Colonic mucosa (tissue), 4 donors: Measurements from ENCODE around the gene GPRASP1. TPM values are rescaled to one million over a fixed set of nuclear protein-coding genes. Genes with fewer than 3 reads are reported as not detected.
A peak's percentile ranks its signal among the peaks of the same experiment; 100 is the strongest.
"Not testable (repeated sequence)": the region's sequence is repeated elsewhere in the genome, so short reads cannot be mapped to it uniquely, and the experiment has no call there.

Experiments
- DNase-seq: peaks from one replicate; pipeline ENCODE4 v3.0.0-alpha.2; 2020
- H3K27ac ChIP-seq: fragments of 200-600 bp; one replicate; pipeline ENCODE4 v1.8.0; 2021
- H3K27me3 ChIP-seq: fragments of 200-600 bp; one replicate; pipeline ENCODE4 v1.8.0; 2021
- H3K36me3 ChIP-seq: fragments of 200-600 bp; one replicate; pipeline ENCODE4 v1.8.0; 2021
- H3K4me1 ChIP-seq: fragments of 200-600 bp; one replicate; pipeline ENCODE4 v1.8.0; 2021; ENCODE audit warnings: mild to moderate bottlenecking
- H3K4me3 ChIP-seq: fragments of 200-600 bp; one replicate; pipeline ENCODE4 v1.8.0; 2021
- H3K9ac ChIP-seq, 2 donors: one replicate each; pipeline ENCODE4 v1.7.0; 2013; ENCODE audit warnings: control low read depth in 2 of 2, low read depth in 2 of 2, low read length in 2 of 2
- H3K9me3 ChIP-seq: fragments of 200-600 bp; one replicate; pipeline ENCODE4 v1.8.0; 2021
- CTCF ChIP-seq: fragments of 200-600 bp; IDR thresholded peaks from one replicate; pipeline ENCODE4 v1.8.0; 2022; ENCODE audit warnings: antibody characterized with exemption, mild to moderate bottlenecking
- intact Hi-C: fragments of 100-400 bp; cut with DNase I; formaldehyde crosslinking; loops from one replicate; pipeline ENCODE4 v1.14.1; 2022
- total RNA-seq, 2 donors: library from RNA; stranded (reverse); fragmentation: NEBNext Ultra II Directional in 1 of 2; extraction: Animal tissue kit (Norgen Biotek cat#: 25700) in 1 of 2; gene quantifications; one replicate each; pipeline ENCODE4 v1.2.1, GENCODE V29; 2021
- donor health status: healthy.
- donor health status: DM: no; HTN: no; CAD: no.
- donor health status: DM: no; HTN: no; CAD: no.

Gene GPRASP1
- total RNA-seq, 2 donors from 2014 or later, result 2.5 to 3.7 TPM

- no peak for TF ChIP-seq CTCF
- H3K9ac ChIP-seq, result no peak overlapping the region
- H3K27ac ChIP-seq, result no peak overlapping the region
- no peaks in the 10 kb centered on the region for H3K4me1 ChIP-seq
- no peak overlapping the region for H3K4me3 ChIP-seq
- H3K36me3 ChIP-seq, result no peaks in the 10 kb centered on the region
- no peaks in the 10 kb centered on the region for H3K27me3 ChIP-seq
- H3K9me3 ChIP-seq, result no peaks in the 10 kb centered on the region
- intact Hi-C loops, result no loop called here
- no peak for DNase-seq
Observed at GRCh38 chrX:102658556-102658955, 7.3 kb downstream of the GPRASP1 start.

- Histone ChIP-seq H3K4me1 (no peaks in the 10 kb centered on the region), H3K36me3 (no peaks in the 10 kb centered on the region), H3K27me3 (no peaks in the 10 kb centered on the region), H3K9me3 (no peaks in the 10 kb centered on the region), H3K27ac (no peak overlapping the region), H3K9ac (peak overlapping the region; percentile 14 to 26), H3K4me3 (peak overlapping the region; percentile 25)
- intact Hi-C loops, result no loop called here
- no peak for TF ChIP-seq CTCF
- peak; percentile 91 for DNase-seq
Observed at GRCh38 chrX:102659790-102660757, 8.8 kb downstream of the GPRASP1 start.

GRCh38 chrX:102663820-102664219 is 12.5 kb downstream of the GPRASP1 start:
- H3K4me3 ChIP-seq, H3K9ac ChIP-seq, H3K27me3 ChIP-seq, H3K9me3 ChIP-seq, H3K27ac ChIP-seq, DNase-seq, H3K36me3 ChIP-seq, intact Hi-C loops, H3K4me1 ChIP-seq: not testable (repeated sequence)

- H3K4me1 ChIP-seq, H3K4me3 ChIP-seq, H3K9me3 ChIP-seq, intact Hi-C loops, H3K27ac ChIP-seq, DNase-seq, H3K9ac ChIP-seq, H3K36me3 ChIP-seq, H3K27me3 ChIP-seq: not testable (repeated sequence)
Observed at GRCh38 chrX:102667034-102667433, 15.8 kb downstream of the GPRASP1 start.

GRCh38 chrX:102669526-102669925 is 18.2 kb downstream of the GPRASP1 start:
- H3K9me3 ChIP-seq, result no peaks in the 10 kb centered on the region
- H3K4me1 ChIP-seq, result no peaks in the 10 kb centered on the region
- intact Hi-C loops, result no loop called here
- H3K9ac ChIP-seq, result no peak overlapping the region
- no peaks in the 10 kb centered on the region for H3K36me3 ChIP-seq
- no peaks in the 10 kb centered on the region for H3K27me3 ChIP-seq
- no peak for TF ChIP-seq CTCF
- DNase-seq, result no peak
- no peak overlapping the region for H3K4me3 ChIP-seq
- no peak overlapping the region for H3K27ac ChIP-seq

GRCh38 chrX:102672856-102673255 is 21.6 kb downstream of the GPRASP1 start:
- no peak overlapping the region for H3K27ac ChIP-seq
- intact Hi-C loops, result no loop called here
- no peak overlapping the region for H3K9ac ChIP-seq
- H3K27me3 ChIP-seq, result no peaks in the 10 kb centered on the region
- no peaks in the 10 kb centered on the region for H3K9me3 ChIP-seq
- no peaks in the 10 kb centered on the region for H3K36me3 ChIP-seq
- no peak for DNase-seq
- H3K4me3 ChIP-seq, result no peak overlapping the region
- H3K4me1 ChIP-seq, result no peaks in the 10 kb centered on the region
- no peak for TF ChIP-seq CTCF

GRCh38 chrX:102677479-102677878 is 26.2 kb downstream of the GPRASP1 start:
- intact Hi-C loops, H3K36me3 ChIP-seq, H3K9ac ChIP-seq: not testable (repeated sequence)

More at GRCh38 chrX:102677479-102677878, 26.2 kb downstream of the GPRASP1 start:
- H3K27me3 ChIP-seq, DNase-seq, H3K9me3 ChIP-seq, H3K4me1 ChIP-seq, H3K27ac ChIP-seq, H3K4me3 ChIP-seq: not testable (repeated sequence)
